ENCODE data around the gene CRLF2. TPM values are rescaled to one million over a fixed set of nuclear protein-coding genes. Genes with fewer than 3 reads are reported as not detected.
A peak's percentile ranks its signal among the peaks of the same experiment; 100 is the strongest.
"Not testable (repeated sequence)": the region's sequence is repeated elsewhere in the genome, so short reads cannot be mapped to it uniquely, and the experiment has no call there.

The CRLF2 gene, protein sequence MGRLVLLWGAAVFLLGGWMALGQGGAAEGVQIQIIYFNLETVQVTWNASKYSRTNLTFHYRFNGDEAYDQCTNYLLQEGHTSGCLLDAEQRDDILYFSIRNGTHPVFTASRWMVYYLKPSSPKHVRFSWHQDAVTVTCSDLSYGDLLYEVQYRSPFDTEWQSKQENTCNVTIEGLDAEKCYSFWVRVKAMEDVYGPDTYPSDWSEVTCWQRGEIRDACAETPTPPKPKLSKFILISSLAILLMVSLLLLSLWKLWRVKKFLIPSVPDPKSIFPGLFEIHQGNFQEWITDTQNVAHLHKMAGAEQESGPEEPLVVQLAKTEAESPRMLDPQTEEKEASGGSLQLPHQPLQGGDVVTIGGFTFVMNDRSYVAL
- total RNA-seq (2021; ENCODE audit: unreplicated experiment) (0.34 TPM), Bru-seq, nascent RNA (percentile 20 among the genes with signal in this experiment), BruChase-seq, experiment 1, labeled RNA remaining after a 6-hour chase (percentile 12 among the genes with signal in this experiment), BruChase-seq, experiment 2, labeled RNA remaining after a 2-hour chase (percentile 16 among the genes with signal in this experiment)
- polyA plus RNA-seq (2012) = 0.20 and 0.47 TPM in 2 replicates
- long read RNA-seq = 0 reads

DNA sequence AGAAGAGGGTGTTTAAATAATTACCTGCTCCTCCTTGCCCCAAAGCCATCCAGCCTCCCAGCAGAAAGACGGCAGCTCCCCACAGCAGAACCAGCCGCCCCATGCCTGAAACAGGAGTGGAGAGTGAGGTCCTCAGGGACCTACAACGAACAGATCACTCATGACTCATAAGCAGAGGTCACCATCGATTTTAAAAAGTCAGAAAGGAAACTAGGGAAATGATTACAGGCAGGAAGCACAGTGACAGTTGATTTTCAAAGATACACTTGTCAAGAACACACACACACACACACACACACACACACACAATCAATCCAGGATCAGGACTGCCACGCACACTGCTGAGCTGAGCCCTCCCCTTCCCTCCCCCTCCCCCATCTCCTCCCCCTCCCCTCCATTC is at the start of gene CRLF2:
Gene CRLF2 (minus strand): TSS at position 118 of the 400 bp plus-strand sequence. CDS start 15 bp downstream, at position 103.
- peak within 1 kb of the TSS; percentile 8 to 34; a peak in 2 of 4 replicates for H3K4me3 ChIP-seq (replicated peaks in 1 of 2; ENCODE audit: low read depth in 1 of 2, low read length in 2 of 2)
- H3K36me3 ChIP-seq (ENCODE audit: control insufficient read depth in 1 of 2, insufficient read depth in 2 of 2, low read length in 2 of 2) = no peaks in the 10 kb centered on the region
- no peaks in the 10 kb centered on the region for H4K20me1 ChIP-seq (ENCODE audit: insufficient read depth)
- H3K27ac ChIP-seq (ENCODE audit: low read depth, low read length) = 0 out of 2 replicates have a peak within 1 kb of the TSS, but pooled peaks have one; percentile 13
- peak; percentile 45 for DNase-seq (ENCODE audit: low read depth, low spot score)
- ChIA-PET POLR2A (no interaction called here), CTCF (no interaction called here), RAD21 (ENCODE audit: low non-redundant PET in 1 of 2, low total read pairs in 2 of 2, uncharacterized antibody in 2 of 2, unreplicated experiment in 2 of 2) (no interaction called here)
- H3K9me3 ChIP-seq (ENCODE audit: control insufficient read depth in 1 of 2, insufficient read depth in 1 of 2, low read depth in 1 of 2, low read length in 2 of 2) = no peaks in the 10 kb centered on the region
- no peaks in the 10 kb centered on the region for H3K9me2 ChIP-seq (ENCODE audit: insufficient read depth)
- H2AFZ ChIP-seq (ENCODE audit: low read depth, low read length, poor library complexity, severe bottlenecking) = no peak within 1 kb of the TSS
- no TSS peak for BruUV-seq (replicated peaks)
- peak within 1 kb of the TSS; percentile 70 for H3K4me2 ChIP-seq (ENCODE audit: low read length)
- H3K9ac ChIP-seq (ENCODE audit: low read length) = peak within 1 kb of the TSS; percentile 35; the same call in 1 of the 2 replicates
- intact Hi-C loops (cut with micrococcal nuclease) = no loop called here
- no peaks in the 10 kb centered on the region for H3K27me3 ChIP-seq (ENCODE audit: insufficient read depth, low read length)
- no peaks in the 10 kb centered on the region for H3K79me2 ChIP-seq (ENCODE audit: insufficient read depth, low read length)
- peak; percentile 68 for ATAC-seq
- TF ChIP-seq TCF7L2 (IDR thresholded peaks at IDR 0.05; ENCODE audit: borderline replicate concordance, extremely low read depth, insufficient read depth, insufficient read length) (no peak), EGR1 (IDR thresholded peaks at IDR 0.05; ENCODE audit: low read depth) (no peak), CEBPB (IDR thresholded peaks at IDR 0.05; ENCODE audit: low read depth) (no peak), ELF1 (IDR thresholded peaks at IDR 0.05; ENCODE audit: borderline replicate concordance, low read depth) (no peak), POLR2AphosphoS5 (IDR thresholded peaks at IDR 0.05; ENCODE audit: low read depth, low read length) (no peak), EZH2phosphoT487 (IDR thresholded peaks at IDR 0.05; ENCODE audit: borderline replicate concordance) (no peak), POLR2A (IDR thresholded peaks at IDR 0.05; ENCODE audit: borderline replicate concordance, extremely low read depth, insufficient read depth, insufficient read length) (no peak), ZNF274 (IDR thresholded peaks at IDR 0.05; ENCODE audit: low read depth, low read length) (no peak), FOSL1 (IDR thresholded peaks at IDR 0.05; ENCODE audit: low read depth) (no peak), ZFX (IDR thresholded peaks at IDR 0.05) (no peak), SP1 (IDR thresholded peaks at IDR 0.05; ENCODE audit: low read depth) (no peak), CBX3 (IDR thresholded peaks at IDR 0.05; ENCODE audit: low read depth) (no peak), EZH2 (IDR thresholded peaks at IDR 0.05) (no peak)
- TF ChIP-seq, protein P1, sequence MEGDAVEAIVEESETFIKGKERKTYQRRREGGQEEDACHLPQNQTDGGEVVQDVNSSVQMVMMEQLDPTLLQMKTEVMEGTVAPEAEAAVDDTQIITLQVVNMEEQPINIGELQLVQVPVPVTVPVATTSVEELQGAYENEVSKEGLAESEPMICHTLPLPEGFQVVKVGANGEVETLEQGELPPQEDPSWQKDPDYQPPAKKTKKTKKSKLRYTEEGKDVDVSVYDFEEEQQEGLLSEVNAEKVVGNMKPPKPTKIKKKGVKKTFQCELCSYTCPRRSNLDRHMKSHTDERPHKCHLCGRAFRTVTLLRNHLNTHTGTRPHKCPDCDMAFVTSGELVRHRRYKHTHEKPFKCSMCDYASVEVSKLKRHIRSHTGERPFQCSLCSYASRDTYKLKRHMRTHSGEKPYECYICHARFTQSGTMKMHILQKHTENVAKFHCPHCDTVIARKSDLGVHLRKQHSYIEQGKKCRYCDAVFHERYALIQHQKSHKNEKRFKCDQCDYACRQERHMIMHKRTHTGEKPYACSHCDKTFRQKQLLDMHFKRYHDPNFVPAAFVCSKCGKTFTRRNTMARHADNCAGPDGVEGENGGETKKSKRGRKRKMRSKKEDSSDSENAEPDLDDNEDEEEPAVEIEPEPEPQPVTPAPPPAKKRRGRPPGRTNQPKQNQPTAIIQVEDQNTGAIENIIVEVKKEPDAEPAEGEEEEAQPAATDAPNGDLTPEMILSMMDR (IDR thresholded peaks at IDR 0.05 in 2 of 3, conservative IDR thresholded peaks at IDR 0.05 in 1 of 3; ENCODE audit: borderline replicate concordance in 1 of 3, insufficient read depth in 1 of 3, low read depth in 2 of 3, low read length in 2 of 3) = no peak
- TF ChIP-seq, protein P2, sequence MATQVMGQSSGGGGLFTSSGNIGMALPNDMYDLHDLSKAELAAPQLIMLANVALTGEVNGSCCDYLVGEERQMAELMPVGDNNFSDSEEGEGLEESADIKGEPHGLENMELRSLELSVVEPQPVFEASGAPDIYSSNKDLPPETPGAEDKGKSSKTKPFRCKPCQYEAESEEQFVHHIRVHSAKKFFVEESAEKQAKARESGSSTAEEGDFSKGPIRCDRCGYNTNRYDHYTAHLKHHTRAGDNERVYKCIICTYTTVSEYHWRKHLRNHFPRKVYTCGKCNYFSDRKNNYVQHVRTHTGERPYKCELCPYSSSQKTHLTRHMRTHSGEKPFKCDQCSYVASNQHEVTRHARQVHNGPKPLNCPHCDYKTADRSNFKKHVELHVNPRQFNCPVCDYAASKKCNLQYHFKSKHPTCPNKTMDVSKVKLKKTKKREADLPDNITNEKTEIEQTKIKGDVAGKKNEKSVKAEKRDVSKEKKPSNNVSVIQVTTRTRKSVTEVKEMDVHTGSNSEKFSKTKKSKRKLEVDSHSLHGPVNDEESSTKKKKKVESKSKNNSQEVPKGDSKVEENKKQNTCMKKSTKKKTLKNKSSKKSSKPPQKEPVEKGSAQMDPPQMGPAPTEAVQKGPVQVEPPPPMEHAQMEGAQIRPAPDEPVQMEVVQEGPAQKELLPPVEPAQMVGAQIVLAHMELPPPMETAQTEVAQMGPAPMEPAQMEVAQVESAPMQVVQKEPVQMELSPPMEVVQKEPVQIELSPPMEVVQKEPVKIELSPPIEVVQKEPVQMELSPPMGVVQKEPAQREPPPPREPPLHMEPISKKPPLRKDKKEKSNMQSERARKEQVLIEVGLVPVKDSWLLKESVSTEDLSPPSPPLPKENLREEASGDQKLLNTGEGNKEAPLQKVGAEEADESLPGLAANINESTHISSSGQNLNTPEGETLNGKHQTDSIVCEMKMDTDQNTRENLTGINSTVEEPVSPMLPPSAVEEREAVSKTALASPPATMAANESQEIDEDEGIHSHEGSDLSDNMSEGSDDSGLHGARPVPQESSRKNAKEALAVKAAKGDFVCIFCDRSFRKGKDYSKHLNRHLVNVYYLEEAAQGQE (IDR thresholded peaks at IDR 0.05; ENCODE audit: low read depth) = no peak
- peaks cover 6 to 17% of the 10 kb centered on the region in 2 experiments for H3K4me1 ChIP-seq (ENCODE audit: control insufficient read depth in 1 of 2, insufficient read depth in 2 of 2, low read length in 2 of 2)

DNA sequence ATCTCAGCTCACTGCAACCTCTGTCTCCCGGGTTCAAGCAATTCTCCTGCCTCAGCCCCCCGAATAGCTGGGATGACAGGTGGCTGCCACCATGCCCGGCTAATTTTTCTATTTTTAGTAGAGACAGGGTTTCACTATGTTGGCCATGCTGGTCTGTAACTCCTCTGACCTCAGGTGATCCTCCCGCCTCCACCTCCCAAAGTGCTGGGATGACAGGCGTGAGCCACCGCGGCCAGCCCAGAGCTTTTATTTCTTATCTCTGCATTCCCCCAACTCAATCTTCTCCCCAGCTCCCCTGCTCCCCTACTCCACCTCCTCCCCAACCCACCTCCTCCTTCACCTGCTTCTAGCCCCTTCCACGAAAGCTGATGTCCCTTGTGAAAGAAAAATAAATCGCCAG is 49.3 kb upstream of the CRLF2 start:
- RAD21 ChIA-PET (ENCODE audit: low non-redundant PET in 1 of 2, low total read pairs in 2 of 2, uncharacterized antibody in 2 of 2, unreplicated experiment in 2 of 2); H3K27ac ChIP-seq (ENCODE audit: low read depth, low read length); H3K9me2 ChIP-seq (ENCODE audit: insufficient read depth); ATAC-seq; DNase-seq (ENCODE audit: low read depth, low spot score); H4K20me1 ChIP-seq (ENCODE audit: insufficient read depth); H3K4me3 ChIP-seq (replicated peaks in 1 of 2; ENCODE audit: low read depth in 1 of 2, low read length in 2 of 2); BruUV-seq (replicated peaks); CTCF ChIA-PET; H3K4me2 ChIP-seq (ENCODE audit: low read length); intact Hi-C loops (cut with micrococcal nuclease); POLR2A ChIA-PET; H3K4me1 ChIP-seq (ENCODE audit: control insufficient read depth in 1 of 2, insufficient read depth in 2 of 2, low read length in 2 of 2); H3K79me2 ChIP-seq (ENCODE audit: insufficient read depth, low read length); H3K36me3 ChIP-seq (ENCODE audit: control insufficient read depth in 1 of 2, insufficient read depth in 2 of 2, low read length in 2 of 2); H2AFZ ChIP-seq (ENCODE audit: low read depth, low read length, poor library complexity, severe bottlenecking); H3K9ac ChIP-seq (ENCODE audit: low read length); H3K27me3 ChIP-seq (ENCODE audit: insufficient read depth, low read length); H3K9me3 ChIP-seq (ENCODE audit: control insufficient read depth in 1 of 2, insufficient read depth in 1 of 2, low read depth in 1 of 2, low read length in 2 of 2): not testable (repeated sequence)
